Fibroblast of lung (primary cell): ENCODE results near the gene UROC1.

ENCODE experiments used
- CTCF ChIP-seq, 2 donors: IDR thresholded peaks in 1 of 2; conservative IDR thresholded peaks in 1 of 2; 1 replicate in 1 of 2; 2 replicates in 1 of 2; pipeline ENCODE4 v1.5.1; 2011 to 2012; ENCODE audit warnings: low read length in 2 of 2, control low read depth in 1 of 2, inconsistent platforms in 1 of 2, low read depth in 1 of 2, mild to moderate bottlenecking in 1 of 2
- EZH2 ChIP-seq: IDR thresholded peaks from 2 replicates; pipeline ENCODE4 v1.5.1; 2012; ENCODE audit warnings: low read length, control low read depth, mild to moderate bottlenecking; ENCODE audit errors: missing control alignments

GRCh38 chr3:126525853-126526667, 8.5 kb upstream of the UROC1 start:
- TF ChIP-seq CTCF (conservative IDR thresholded peaks at IDR 0.05 in 1 of 2, IDR thresholded peaks at IDR 0.05 in 1 of 2; ENCODE audit: low read depth in 1 of 2, low read length in 2 of 2), result no peak
- peak; percentile 29 for TF ChIP-seq EZH2
